ENCODE measurements around the gene TDRD7.

- TF ChIP-seq CTCF (IDR thresholded peaks at IDR 0.05) (no peak), EZH2 (IDR thresholded peaks at IDR 0.05; ENCODE audit: borderline replicate concordance, insufficient read depth, low read depth, low read length, poor library complexity, severe bottlenecking) (no peak)
Measured at GRCh38 chr9:97367729-97368128, 44.2 kb upstream of the TDRD7 start.

All from B cell (primary cell).